SH-SY5Y (cell line): Measurements from ENCODE around the gene CXCL10.

Source experiments
- GATA2 ChIP-seq: IDR thresholded peaks from 2 replicates; pipeline ENCODE4 v1.6.1; 2011; ENCODE audit warnings: mild to moderate bottlenecking, low read depth, low read length
- GATA3 ChIP-seq: IDR thresholded peaks from 2 replicates; pipeline ENCODE4 v1.6.1; 2011; ENCODE audit warnings: low read depth, mild to moderate bottlenecking, low read length, moderate library complexity

- TF ChIP-seq GATA2 (no peak), GATA3 (no peak)
Measured at GRCh38 chr4:76013540-76013939, 9.8 kb downstream of the CXCL10 start.
